Measurements from ENCODE around the gene SHISA5. TPM values are rescaled to one million over a fixed set of nuclear protein-coding genes. Genes with fewer than 3 reads are reported as not detected.

Gene SHISA5
- total RNA-seq, 1 donor from 2014 or later, result 35.2 TPM

GRCh38 chr3:48429960-48430707 lies 73.8 kb downstream of the SHISA5 start, which contains the start of gene PLXNB1:
Gene PLXNB1 (minus strand): TSS chr3:48430086. CDS start chr3:48424611, 5,475 bp downstream.
- no peak for DNase-seq

- DNase-seq, result no peak
These were observed 74.5 kb downstream of the SHISA5 start for GRCh38 chr3:48429317-48429959.

- DNase-seq, result peak; percentile 7
These were observed 75.2 kb downstream of the SHISA5 start for GRCh38 chr3:48428572-48429316.

- DNase-seq, result no peak
These were observed 75.8 kb downstream of the SHISA5 start for GRCh38 chr3:48428088-48428571.

GRCh38 chr3:48427630-48427962 lies 76.4 kb downstream of the SHISA5 start:
- no peak for DNase-seq

- DNase-seq, result no peak
These were observed 76.9 kb downstream of the SHISA5 start for GRCh38 chr3:48426944-48427629.

- DNase-seq, result no peak
These were observed 77.5 kb downstream of the SHISA5 start for GRCh38 chr3:48426401-48426909.

- DNase-seq, result no peak
These were observed 78.6 kb downstream of the SHISA5 start for GRCh38 chr3:48425281-48425812.

GRCh38 chr3:48423883-48424695 lies 79.9 kb downstream of the SHISA5 start:
- no peak for DNase-seq

- no peak for DNase-seq
These were observed 80.6 kb downstream of the SHISA5 start for GRCh38 chr3:48423241-48423882.

- DNase-seq, result no peak
These were observed 81.3 kb downstream of the SHISA5 start for GRCh38 chr3:48422681-48423080.

GRCh38 chr3:48422272-48422671 lies 81.7 kb downstream of the SHISA5 start:
- DNase-seq, result no peak

- DNase-seq, result no peak
These were observed 83.4 kb downstream of the SHISA5 start for GRCh38 chr3:48420561-48420960.

- no peak for DNase-seq
These were observed 84.4 kb downstream of the SHISA5 start for GRCh38 chr3:48419597-48419996.

- no peak for DNase-seq
These were observed 84.8 kb downstream of the SHISA5 start for GRCh38 chr3:48419149-48419548.

- no peak for DNase-seq
These were observed 85.3 kb downstream of the SHISA5 start for GRCh38 chr3:48418651-48419050.

GRCh38 chr3:48418140-48418539 lies 85.8 kb downstream of the SHISA5 start:
- no peak for DNase-seq

All from skin of body (tissue), 2 donors.